IPS-18c (cell line): Measurements from ENCODE around the gene ZNF587.
"Not testable (repeated sequence)": the region's sequence is repeated elsewhere in the genome, so short reads cannot be mapped to it uniquely, and the experiment has no call there.

Source experiments
- H3K4me3 ChIP-seq: 2 replicates; pipeline ENCODE4 v1.7.0; 2013; ENCODE audit warnings: low read depth, mild to moderate bottlenecking, low read length, moderate library complexity; ENCODE audit not compliant: insufficient read depth
- H3K9me3 ChIP-seq: one replicate; pipeline ENCODE4 v1.6.1; 2013; ENCODE audit warnings: mild to moderate bottlenecking, low read length, moderate library complexity; ENCODE audit not compliant: control insufficient read depth, insufficient read depth

The ZNF587 gene

GRCh38 chr19:57819475-57820148, 30.0 kb upstream of the ZNF587 start:
- Histone ChIP-seq H3K4me3 (peak overlapping the region; percentile 99), H3K9me3 (no peaks in the 10 kb centered on the region)

- H3K4me3 ChIP-seq = peak overlapping the region; percentile 99
Observed at GRCh38 chr19:57820599-57820998, 29.1 kb upstream of the ZNF587 start.

GRCh38 chr19:57821095-57821494, 28.6 kb upstream of the ZNF587 start:
- H3K4me3 ChIP-seq = 0 out of 2 replicates have a peak overlapping the region, but pooled peaks have one; percentile 99
- H3K9me3 ChIP-seq = not testable (repeated sequence)

More at GRCh38 chr19:57820599-57820998, 29.1 kb upstream of the ZNF587 start:
- no peaks in the 10 kb centered on the region for H3K9me3 ChIP-seq

GRCh38 chr19:57821501-57821900, 28.2 kb upstream of the ZNF587 start:
- not testable (repeated sequence) for H3K9me3 ChIP-seq, H3K4me3 ChIP-seq

GRCh38 chr19:57823155-57823554, 26.5 kb upstream of the ZNF587 start:
- not testable (repeated sequence) for H3K4me3 ChIP-seq, H3K9me3 ChIP-seq

- not testable (repeated sequence) for H3K4me3 ChIP-seq, H3K9me3 ChIP-seq
Observed at GRCh38 chr19:57823608-57824007, 26.1 kb upstream of the ZNF587 start.

- no peak overlapping the region for H3K4me3 ChIP-seq
- no peaks in the 10 kb centered on the region for H3K9me3 ChIP-seq
Observed at GRCh38 chr19:57825511-57825910, 24.1 kb upstream of the ZNF587 start.

- Histone ChIP-seq H3K4me3 (no peak overlapping the region), H3K9me3 (no peaks in the 10 kb centered on the region)
Observed at GRCh38 chr19:57829316-57829715, 20.3 kb upstream of the ZNF587 start.

- no peaks in the 10 kb centered on the region for H3K9me3 ChIP-seq
- peak within 1 kb of the TSS; percentile 72 for H3K4me3 ChIP-seq
Observed at GRCh38 chr19:57830071-57830602, 19.5 kb upstream of the ZNF587 start, which contains the start of gene ZNF587B. TSS of gene ZNF587B (plus strand) at chr19:57830299. CDS start at chr19:57830529, 230 bp downstream.

GRCh38 chr19:57836991-57837390, 12.7 kb upstream of the ZNF587 start:
- H3K4me3 ChIP-seq, H3K9me3 ChIP-seq: not testable (repeated sequence)

GRCh38 chr19:57838622-57839191, 11.0 kb upstream of the ZNF587 start:
- H3K4me3 ChIP-seq, H3K9me3 ChIP-seq: not testable (repeated sequence)

- no peaks in the 10 kb centered on the region for H3K9me3 ChIP-seq
- no peak overlapping the region for H3K4me3 ChIP-seq
Observed at GRCh38 chr19:57841122-57841763, 8.4 kb upstream of the ZNF587 start.

- H3K9me3 ChIP-seq = not testable (repeated sequence)
Observed at GRCh38 chr19:57847164-57847563, 2.5 kb upstream of the ZNF587 start.

GRCh38 chr19:57849162-57849665, 445 bp upstream of the ZNF587 start:
- peak overlapping the region; percentile 81; the same call in 1 of the 2 replicates for H3K4me3 ChIP-seq
- H3K9me3 ChIP-seq = not testable (repeated sequence)

More at GRCh38 chr19:57847164-57847563, 2.5 kb upstream of the ZNF587 start:
- H3K4me3 ChIP-seq = not testable (repeated sequence)

GRCh38 chr19:57850553-57851017, 926 bp downstream of the ZNF587 start:
- H3K9me3 ChIP-seq = peaks cover 2% of the 10 kb centered on the region

GRCh38 chr19:57851812-57852603, 2.3 kb downstream of the ZNF587 start:
- H3K9me3 ChIP-seq, H3K4me3 ChIP-seq: not testable (repeated sequence)

More at GRCh38 chr19:57850553-57851017, 926 bp downstream of the ZNF587 start:
- H3K4me3 ChIP-seq = peak overlapping the region; percentile 81

- not testable (repeated sequence) for H3K4me3 ChIP-seq, H3K9me3 ChIP-seq
Observed at GRCh38 chr19:57854117-57854516, 4.5 kb downstream of the ZNF587 start.
